ENCODE data around the gene PRPS1.

DNA sequence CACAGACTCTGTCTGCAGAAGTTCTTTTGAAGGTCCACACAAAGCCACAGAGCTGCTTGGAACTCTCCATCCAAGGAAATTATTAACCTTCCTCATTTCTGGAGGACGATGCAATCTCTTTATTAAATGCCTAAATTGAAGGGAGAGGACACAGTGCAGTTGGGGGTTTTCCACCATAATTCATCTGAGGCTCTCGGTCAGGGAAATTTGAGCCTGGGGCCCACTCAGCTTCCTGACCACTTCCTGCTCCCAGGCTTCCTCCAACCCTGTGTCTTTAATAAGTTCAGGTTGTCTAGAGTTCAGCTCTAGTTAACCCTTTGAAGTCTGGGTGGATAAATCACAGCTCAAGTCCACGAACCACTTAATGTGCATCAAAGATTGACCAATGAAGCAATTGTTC is 58.5 kb downstream of the PRPS1 start:
- TF ChIP-seq POLR2AphosphoS5 (IDR thresholded peaks at IDR 0.05) (no peak), POLR2A (IDR thresholded peaks at IDR 0.05) (no peak)

Measured in breast epithelium (tissue), 3 donors.